OCI-LY7 (cell line): ENCODE results near the gene SLC19A3. TPM values are rescaled to one million over a fixed set of nuclear protein-coding genes. Genes with fewer than 3 reads are reported as not detected.

Source experiments
- Bru-seq: library from RNA; stranded (reverse); fragments of 400-500 nt; gene quantifications from one replicate; lab custom pipeline; 2021; lab: Mats Ljungman, UMichigan
- BruChase-seq, 2 experiments: library from RNA; stranded (reverse); fragments of 400-500 nt; gene quantifications; one replicate each; lab custom pipeline; 2021; lab: Mats Ljungman, UMichigan
- BruUV-seq: library from RNA; stranded (reverse); fragments of 400-500 nt; replicated peaks from 2 replicates; lab custom pipeline; 2021; lab: Mats Ljungman, UMichigan
- CTCF ChIA-PET: fragments of 300-600 bp; sonication (Branson Sonifier 250); formaldehyde crosslinking; loops from one replicate; lab custom pipeline; 2022; ENCODE audit warnings: antibody characterized with exemption; ENCODE audit not compliant: unreplicated experiment; lab: Charles Lee
- POLR2A ChIA-PET: fragments of 300-600 bp; sonication (Branson Sonifier 250); formaldehyde crosslinking; loops from one replicate; lab custom pipeline; 2022; ENCODE audit warnings: antibody characterized with exemption; lab: Charles Lee
- DNase-seq: peaks from one replicate; pipeline ENCODE4 v3.0.0-alpha.2; 2015; ENCODE audit warnings: low spot score
- H2AFZ ChIP-seq: fragments of 200-600 bp; sonication (generic), shearing (Covaris generic); 2 replicates; pipeline ENCODE4 v1.6.1; 2014; ENCODE audit warnings: mild to moderate bottlenecking, antibody characterized with exemption, low read length, moderate library complexity
- H3K27ac ChIP-seq: fragments of 200-600 bp; sonication (generic); 2 replicates; pipeline ENCODE4 v1.5.1; 2014; ENCODE audit warnings: mixed run types, low read depth, mild to moderate bottlenecking, moderate library complexity, low read length, inconsistent platforms; ENCODE audit not compliant: poor library complexity, severe bottlenecking
- H3K36me3 ChIP-seq: fragments of 200-600 bp; sonication (generic); 2 replicates; pipeline ENCODE4 v1.6.1; 2014; ENCODE audit warnings: mild to moderate bottlenecking, antibody characterized with exemption, low read length, moderate library complexity, mixed read lengths; ENCODE audit not compliant: insufficient read depth
- H3K4me1 ChIP-seq: fragments of 200-600 bp; sonication (generic); 2 replicates; pipeline ENCODE4 v1.5.1; 2014; ENCODE audit warnings: mild to moderate bottlenecking, low read length; ENCODE audit not compliant: insufficient read depth, poor library complexity, severe bottlenecking
- H3K4me2 ChIP-seq: fragments of 200-600 bp; sonication (generic); 2 replicates; pipeline ENCODE4 v1.6.1; 2014; ENCODE audit warnings: mild to moderate bottlenecking, low read length
- H3K4me3 ChIP-seq: fragments of 200-600 bp; sonication (generic); 2 replicates; pipeline ENCODE4 v1.5.1; 2014; ENCODE audit warnings: mild to moderate bottlenecking, low read depth, low read length; ENCODE audit not compliant: poor library complexity, severe bottlenecking
- H3K79me2 ChIP-seq: fragments of 200-600 bp; sonication (generic); 2 replicates; pipeline ENCODE4 v1.6.1; 2016; ENCODE audit warnings: low read depth, mild to moderate bottlenecking, low read length, moderate library complexity, mixed read lengths; ENCODE audit not compliant: insufficient read depth
- H3K9me2 ChIP-seq: fragments of 200-600 bp; sonication (generic); 2 replicates; pipeline ENCODE4 v1.6.1; 2016; ENCODE audit warnings: mild to moderate bottlenecking, low read length, mixed read lengths; ENCODE audit not compliant: insufficient read depth
- H3K9me3 ChIP-seq: fragments of 200-600 bp; sonication (generic); 2 replicates; pipeline ENCODE4 v1.6.1; 2014; ENCODE audit warnings: mild to moderate bottlenecking, mixed run types, low read length, mixed read lengths
- H4K20me1 ChIP-seq: fragments of 200-600 bp; sonication (generic); 2 replicates; pipeline ENCODE4 v1.6.1; 2014; ENCODE audit warnings: mild to moderate bottlenecking, antibody characterized with exemption, low read length, moderate library complexity, mixed read lengths; ENCODE audit not compliant: insufficient read depth
- CTCF ChIP-seq: fragments of 200-600 bp; sonication (generic); conservative IDR thresholded peaks from 2 replicates; pipeline ENCODE4 v1.5.1; 2014; ENCODE audit warnings: mild to moderate bottlenecking, antibody characterized with exemption, low read length, moderate library complexity, mixed read lengths
- EZH2phosphoT487 ChIP-seq: fragments of 200-600 bp; sonication (generic); IDR thresholded peaks from 2 replicates; pipeline ENCODE4 v1.6.1; 2018; ENCODE audit warnings: low read depth, borderline replicate concordance, mild to moderate bottlenecking, mixed run types, antibody characterized with exemption, low read length, moderate library complexity, mixed read lengths
- intact Hi-C: fragments of 100-400 bp; cut with micrococcal nuclease; formaldehyde crosslinking; loops from one replicate; pipeline ENCODE4 v1.10.0; 2022; ENCODE audit not compliant: unreplicated experiment
- long read RNA-seq: library from polyadenylated mRNA; stranded (forward); transcript quantifications from one replicate; pipeline ENCODE4 v2.0.0, GENCODE V29; 2022
- total RNA-seq, 2 experiments: library from RNA; depleted of rRNA in 1 of 2; stranded (reverse); fragments of >200 nt in 1 of 2; shearing (Covaris generic) in 1 of 2; gene quantifications; 2 replicates each; pipeline ENCODE4 v1.2.3, GENCODE V29; 2014 to 2022

The SLC19A3 gene
- not detected in 2 replicates for total RNA-seq (2014; rRNA removed; shearing (Covaris generic))
- not detected in 2 replicates for total RNA-seq (2022)
- not detected for Bru-seq, nascent RNA
- BruChase-seq, experiment 1, labeled RNA remaining after a 6-hour chase = not detected
- percentile 4 among the genes with signal in this experiment for BruChase-seq, experiment 2, labeled RNA remaining after a 2-hour chase
- long read RNA-seq = 0 reads

- H3K9me3 ChIP-seq = no peaks in the 10 kb centered on the region
- intact Hi-C loops = no loop called here
- BruUV-seq = no TSS peak
- TF ChIP-seq EZH2phosphoT487 = no peak
- no peak for TF ChIP-seq CTCF
- no peaks in the 10 kb centered on the region for H3K79me2 ChIP-seq
- ChIA-PET POLR2A (interaction anchor here (0.6 kb wide), 1 partner anchor 1149 kb away, joined by 3 read pairs; no protein-coding TSS in a partner anchor), CTCF (no interaction called here)
- no peak within 1 kb of the TSS for H2AFZ ChIP-seq
- H3K36me3 ChIP-seq = no peaks in the 10 kb centered on the region
- no peaks in the 10 kb centered on the region for H3K9me2 ChIP-seq
- no peak within 1 kb of the TSS for H3K4me2 ChIP-seq
- no peaks in the 10 kb centered on the region for H3K4me1 ChIP-seq
- DNase-seq = no peak
- no peak within 1 kb of the TSS for H3K27ac ChIP-seq
- no peak within 1 kb of the TSS for H3K4me3 ChIP-seq
- no peaks in the 10 kb centered on the region for H4K20me1 ChIP-seq
These were observed at the start of gene SLC19A3 for GRCh38 chr2:227717687-227718567. Gene SLC19A3, minus strand, starts transcription at chr2:227718028. Its CDS starts 15,710 bp downstream, at chr2:227702318.

- no peaks in the 10 kb centered on the region for H4K20me1 ChIP-seq
- H3K4me2 ChIP-seq = no peak overlapping the region
- no peak overlapping the region for H2AFZ ChIP-seq
- DNase-seq = peak; percentile 65
- ChIA-PET CTCF (interaction anchor here (0.7 to 1.1 kb wide), 2 partner anchors 11 to 108 kb away, joined by 3 to 5 read pairs; no protein-coding TSS in a partner anchor), POLR2A (interaction anchor here (0.9 kb wide), 1 partner anchor 98 kb away, joined by 3 read pairs; no protein-coding TSS in a partner anchor)
- no peaks in the 10 kb centered on the region for H3K79me2 ChIP-seq
- intact Hi-C loops = loop anchor here (1.0 to 10.0 kb wide), 4 partner anchors 108 to 637 kb away; no protein-coding TSS in a partner anchor
- BruUV-seq = no TSS peak
- no peaks in the 10 kb centered on the region for H3K9me2 ChIP-seq
- no peaks in the 10 kb centered on the region for H3K4me1 ChIP-seq
- H3K36me3 ChIP-seq = no peaks in the 10 kb centered on the region
- no peak overlapping the region for H3K27ac ChIP-seq
- H3K4me3 ChIP-seq = no peak overlapping the region
- TF ChIP-seq EZH2phosphoT487 (no peak), CTCF (peak; percentile 90)
- no peaks in the 10 kb centered on the region for H3K9me3 ChIP-seq
These were observed 48.6 kb upstream of the SLC19A3 start for GRCh38 chr2:227766373-227766883.
